ENCODE data around the gene IL12RB2. TPM values are rescaled to one million over a fixed set of nuclear protein-coding genes. Genes with fewer than 3 reads are reported as not detected.
A peak's percentile ranks its signal among the peaks of the same experiment; 100 is the strongest.

The IL12RB2 gene
- polyA plus RNA-seq, 1 of the 3 experiments (the other 2 are of a cell fraction) = not detected

GRCh38 chr1:67355745-67356424 is 48.2 kb downstream of the IL12RB2 start:
- Histone ChIP-seq H4K20me1 (ENCODE audit: insufficient read depth) (no peaks in the 10 kb centered on the region), H3F3A (replicated peaks; ENCODE audit: insufficient read depth) (no peaks in the 10 kb centered on the region), H3K9me2 (no peaks in the 10 kb centered on the region), H3K4me3 (ENCODE audit: low read depth in 2 of 2, low read length in 1 of 2) (no peak overlapping the region), H2AFZ (ENCODE audit: low read depth) (no peak overlapping the region), H3K4me1 (ENCODE audit: control insufficient read depth in 1 of 2, insufficient read depth in 2 of 2, low read depth in 1 of 2, low read length in 1 of 2) (peaks cover 0 to 14% of the 10 kb centered on the region in 2 experiments; a peak in 1 of 4 replicates), H3K9ac (no peak overlapping the region), H3K27me3 (ENCODE audit: insufficient read depth) (no peaks in the 10 kb centered on the region), H3K79me2 (ENCODE audit: insufficient read depth) (no peaks in the 10 kb centered on the region), H3K36me3 (replicated peaks in 1 of 2; ENCODE audit: control insufficient read depth in 1 of 2, insufficient read depth in 2 of 2, low read length in 1 of 2) (no peaks in the 10 kb centered on the region), H3K27ac (ENCODE audit: low read depth in 2 of 2, low read length in 1 of 2) (peak overlapping the region in 1 of 2 experiments; percentile 43; a peak in 1 of 4 replicates), H3K4me2 (peak overlapping the region; percentile 39), H3K9me3 (no peaks in the 10 kb centered on the region)
- ChIA-PET CTCF (interaction anchor here (0.8 to 1.4 kb wide), 6 partner anchors 8 to 145 kb away, joined by 3 to 8 read pairs (median 3); no protein-coding TSS in a partner anchor), POLR2A (no interaction called here)
- WGBS (ENCODE audit: low lambda C conversion rate) = 41% methylated on average over 3 of the region's 3 CpGs
- no peak for DNase-seq
- peak in 1 of 2 experiments; percentile 35; a peak in 1 of 4 replicates for TF ChIP-seq EP300 (IDR thresholded peaks at IDR 0.05; ENCODE audit: borderline replicate concordance in 1 of 2, low read depth in 1 of 2, low read length in 1 of 2)
- peak; percentile 62 for TF ChIP-seq TCF12 (IDR thresholded peaks at IDR 0.05)
- TF ChIP-seq FOSL2 (IDR thresholded peaks at IDR 0.05; ENCODE audit: borderline replicate concordance, low read depth) = peak; percentile 80
- TF ChIP-seq NFIC (IDR thresholded peaks at IDR 0.05; ENCODE audit: borderline replicate concordance) = peak; percentile 85
- peak; percentile 56; the same call in 1 of the 2 replicates for TF ChIP-seq RXRA (IDR thresholded peaks at IDR 0.05; ENCODE audit: borderline replicate concordance, low read depth)
- no peak for TF ChIP-seq RAD21 (IDR thresholded peaks at IDR 0.05; ENCODE audit: low read length)
- peak; percentile 67 for TF ChIP-seq JUND (IDR thresholded peaks at IDR 0.05)
- TF ChIP-seq RCOR1 (IDR thresholded peaks at IDR 0.05; ENCODE audit: low read length) = no peak
- peak; percentile 64 for TF ChIP-seq PBX3 (IDR thresholded peaks at IDR 0.05)

GRCh38 chr1:67359592-67359991 is 51.9 kb downstream of the IL12RB2 start:
- H3K79me2 ChIP-seq (ENCODE audit: insufficient read depth) = no peaks in the 10 kb centered on the region
- 71% methylated on average over 1 of the region's 1 CpG for WGBS (ENCODE audit: low lambda C conversion rate)
- H3K27me3 ChIP-seq (ENCODE audit: insufficient read depth) = no peaks in the 10 kb centered on the region
- no peaks in the 10 kb centered on the region for H3K9me3 ChIP-seq
- no peak overlapping the region for H3K4me3 ChIP-seq (ENCODE audit: low read depth in 2 of 2, low read length in 1 of 2)
- no peaks in the 10 kb centered on the region for H3K9me2 ChIP-seq
- no peak overlapping the region for H3K27ac ChIP-seq (ENCODE audit: low read depth in 2 of 2, low read length in 1 of 2)
- no peak overlapping the region for H3K4me2 ChIP-seq
- no peaks in the 10 kb centered on the region for H3K36me3 ChIP-seq (replicated peaks in 1 of 2; ENCODE audit: control insufficient read depth in 1 of 2, insufficient read depth in 2 of 2, low read length in 1 of 2)
- H3K4me1 ChIP-seq (ENCODE audit: control insufficient read depth in 1 of 2, insufficient read depth in 2 of 2, low read depth in 1 of 2, low read length in 1 of 2) = peaks cover 0 to 14% of the 10 kb centered on the region in 2 experiments; a peak in 1 of 4 replicates
- POLR2A ChIA-PET = no interaction called here
- no peak overlapping the region for H2AFZ ChIP-seq (ENCODE audit: low read depth)
- no peaks in the 10 kb centered on the region for H4K20me1 ChIP-seq (ENCODE audit: insufficient read depth)
- no peak for TF ChIP-seq RAD21 (IDR thresholded peaks at IDR 0.05; ENCODE audit: low read length)
- no peak for TF ChIP-seq SMC3 (IDR thresholded peaks at IDR 0.05; ENCODE audit: low read depth, low read length)
- no peak for TF ChIP-seq RCOR1 (IDR thresholded peaks at IDR 0.05; ENCODE audit: low read length)
- no peak for TF ChIP-seq NRF1 (IDR thresholded peaks at IDR 0.05; ENCODE audit: low read depth, low read length)
- no peak for TF ChIP-seq FOXM1 (IDR thresholded peaks at IDR 0.05; ENCODE audit: low read depth)
- no peak for TF ChIP-seq TCF12 (IDR thresholded peaks at IDR 0.05)
- no peak for TF ChIP-seq IRF3 (IDR thresholded peaks at IDR 0.05; ENCODE audit: low read depth, low read length)
- TF ChIP-seq RXRA (IDR thresholded peaks at IDR 0.05; ENCODE audit: borderline replicate concordance, low read depth) = no peak
- no peak for TF ChIP-seq MXI1 (IDR thresholded peaks at IDR 0.05; ENCODE audit: low read depth, low read length)
- no peak for TF ChIP-seq GABPA (IDR thresholded peaks at IDR 0.05; ENCODE audit: low read depth)
- TF ChIP-seq MAX (IDR thresholded peaks at IDR 0.05; ENCODE audit: low read depth) = no peak
- TF ChIP-seq EZH2phosphoT487 (IDR thresholded peaks at IDR 0.05; ENCODE audit: borderline replicate concordance, low read depth) = no peak
- no peak for TF ChIP-seq EP300 (IDR thresholded peaks at IDR 0.05; ENCODE audit: borderline replicate concordance in 1 of 2, low read depth in 1 of 2, low read length in 1 of 2)
- TF ChIP-seq GATA2 (CRISPR knock-in tag; IDR thresholded peaks at IDR 0.05) = no peak
- TF ChIP-seq PBX3 (IDR thresholded peaks at IDR 0.05) = no peak
- no peak for TF ChIP-seq TAF1 (IDR thresholded peaks at IDR 0.05; ENCODE audit: borderline replicate concordance, low read depth, low read length)
- no peak for TF ChIP-seq FOSL2 (IDR thresholded peaks at IDR 0.05; ENCODE audit: borderline replicate concordance, low read depth)
- TF ChIP-seq POLR2AphosphoS5 (IDR thresholded peaks at IDR 0.05; ENCODE audit: low read depth, low read length) = no peak
- CTCF ChIA-PET = interaction anchor here (1.2 to 2.4 kb wide), 2 partner anchors 11 kb away, joined by 3 to 8 read pairs; no protein-coding TSS in a partner anchor
- no peaks in the 10 kb centered on the region for H3F3A ChIP-seq (replicated peaks; ENCODE audit: insufficient read depth)
- no peak overlapping the region for H3K9ac ChIP-seq
- no peak for DNase-seq

All from SK-N-SH (cell line).